ENCODE data around the gene CACNA1B.

Gene CACNA1B

DNA sequence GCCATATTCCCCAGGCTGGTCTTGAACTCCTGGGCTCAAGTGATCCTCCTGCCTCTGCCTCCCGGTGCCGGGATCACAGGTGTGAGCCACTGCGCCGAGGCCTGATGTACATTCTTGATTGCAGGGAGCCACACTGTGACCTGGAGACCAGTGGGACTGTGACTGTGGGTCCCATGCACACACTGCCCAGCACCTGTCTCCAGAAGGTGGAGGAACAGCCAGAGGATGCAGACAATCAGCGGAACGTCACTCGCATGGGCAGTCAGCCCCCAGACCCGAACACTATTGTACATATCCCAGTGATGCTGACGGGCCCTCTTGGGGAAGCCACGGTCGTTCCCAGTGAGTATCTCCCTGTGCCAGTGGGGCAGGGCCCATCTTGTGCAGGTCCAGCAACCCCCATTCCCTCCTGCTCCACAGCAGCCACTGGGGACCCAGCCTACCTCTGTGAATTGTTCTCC, 147.3 kb downstream of the CACNA1B start:
- peaks cover 0 to 50% (median 13%) of the 10 kb centered on the region in 11 experiments; a peak in 9 of 22 replicates for H4K20me1 ChIP-seq
- H3K4me1 ChIP-seq, result peaks cover 8 to 22% (median 13%) of the 10 kb centered on the region in 10 experiments; a peak in 13 of 20 replicates
- H3K4me2 ChIP-seq, result no peak overlapping the region
- TF ChIP-seq Cebpa-rat (IDR thresholded peaks at IDR 0.05), result no peak
- peaks cover 5 to 10% (median 8%) of the 10 kb centered on the region in 11 experiments; a peak in 20 of 22 replicates for H3K9me3 ChIP-seq (replicated peaks in 1 of 11)
- H3K27ac ChIP-seq, result no peak overlapping the region
- H3K36me3 ChIP-seq, result no peaks in the 10 kb centered on the region
- H3K27me3 ChIP-seq, result peaks cover 54 to 70% (median 65%) of the 10 kb centered on the region in 11 experiments
- H3K4me3 ChIP-seq, result no peak overlapping the region
- no peak overlapping the region for H3K9ac ChIP-seq

DNA sequence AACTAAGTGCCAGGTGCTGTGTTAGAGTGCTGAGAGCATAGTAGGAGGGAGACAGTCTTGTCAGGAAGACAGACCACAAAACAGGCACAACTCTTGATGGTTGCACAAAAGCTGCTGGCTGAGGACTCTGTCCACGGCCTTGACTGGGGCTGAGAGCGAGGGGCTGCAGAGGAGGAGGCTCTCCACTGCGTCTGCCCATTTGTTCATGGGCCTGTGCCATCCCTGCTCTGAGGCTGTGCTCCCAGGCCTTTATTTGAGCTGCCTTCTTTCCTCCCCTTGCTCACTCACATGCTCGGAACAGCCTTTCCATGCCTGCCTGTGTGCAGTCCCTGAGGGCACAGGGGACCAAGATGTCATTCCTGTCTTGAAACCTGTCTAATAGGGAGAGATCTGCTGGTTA, 147.8 kb downstream of the CACNA1B start:
- Histone ChIP-seq H3K4me3 (no peak overlapping the region), H3K36me3 (no peaks in the 10 kb centered on the region), H3K9ac (no peak overlapping the region), H4K20me1 (peaks cover 0 to 49% (median 13%) of the 10 kb centered on the region in 11 experiments; a peak in 9 of 22 replicates), H3K4me2 (no peak overlapping the region), H3K27ac (no peak overlapping the region), H3K9me3 (replicated peaks in 1 of 11) (peaks cover 5 to 10% (median 8%) of the 10 kb centered on the region in 11 experiments; a peak in 20 of 22 replicates), H3K27me3 (peaks cover 54 to 69% (median 63%) of the 10 kb centered on the region in 11 experiments), H3K4me1 (peaks cover 3 to 16% (median 9%) of the 10 kb centered on the region in 10 experiments; a peak in 12 of 20 replicates)
- no peak for TF ChIP-seq Cebpa-rat (IDR thresholded peaks at IDR 0.05)

DNA sequence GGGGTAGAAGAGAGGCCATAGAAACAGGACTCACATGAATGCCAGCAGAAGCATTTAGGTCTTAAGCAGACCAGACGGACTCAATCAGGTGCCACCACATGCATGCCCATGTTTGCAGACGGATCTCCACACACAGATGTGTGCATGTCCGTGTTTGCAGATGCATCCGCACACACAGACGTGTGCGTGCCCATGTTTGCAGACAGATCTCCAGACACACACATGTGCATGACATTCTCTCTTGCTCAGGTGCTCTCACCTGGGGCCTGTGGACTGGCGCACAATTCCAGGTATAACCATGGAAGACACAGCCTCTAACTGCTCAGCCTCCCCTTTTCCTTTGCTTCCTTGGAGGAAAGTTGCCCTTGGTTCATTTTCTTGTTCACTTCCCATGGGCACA, 148.3 kb downstream of the CACNA1B start:
- no peak for TF ChIP-seq Cebpa-rat (IDR thresholded peaks at IDR 0.05)
- Histone ChIP-seq H3K4me3 (no peak overlapping the region), H3K27me3 (peaks cover 51 to 64% (median 58%) of the 10 kb centered on the region in 11 experiments), H3K27ac (no peak overlapping the region), H3K4me1 (peaks cover 0 to 12% (median 8%) of the 10 kb centered on the region in 10 experiments; a peak in 7 of 20 replicates), H3K9ac (no peak overlapping the region), H3K4me2 (no peak overlapping the region), H4K20me1 (peaks cover 0 to 44% (median 9%) of the 10 kb centered on the region in 11 experiments; a peak in 9 of 22 replicates), H3K36me3 (no peaks in the 10 kb centered on the region), H3K9me3 (replicated peaks in 1 of 11) (peaks cover 5 to 10% (median 8%) of the 10 kb centered on the region in 11 experiments; a peak in 20 of 22 replicates)

DNA sequence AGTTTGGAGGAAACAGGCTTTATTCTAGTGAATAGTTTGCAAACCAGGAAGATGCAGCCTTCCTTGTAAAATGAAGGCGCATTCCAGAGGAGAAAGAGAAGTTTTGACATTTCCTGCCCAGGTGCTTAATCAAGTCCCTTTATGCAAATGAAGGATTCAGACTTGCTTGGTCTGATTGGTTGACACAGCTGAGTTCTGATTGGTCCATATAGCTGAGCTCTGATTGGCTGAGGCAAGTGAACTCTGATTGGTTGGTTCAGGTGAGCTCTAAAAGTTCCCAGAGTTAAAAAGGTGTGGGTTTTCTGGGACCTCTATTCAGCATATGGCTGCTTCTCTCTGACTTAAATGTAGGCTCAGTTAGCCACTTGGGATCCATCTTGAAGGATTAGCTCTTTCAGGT, 151.0 kb downstream of the CACNA1B start:
- Histone ChIP-seq H3K27ac (no peak overlapping the region), H3K4me2 (no peak overlapping the region), H3K9ac (no peak overlapping the region), H3K4me1 (no peaks in the 10 kb centered on the region; a peak in 1 of 20 replicates), H4K20me1 (peaks cover 0 to 21% (median 0%) of the 10 kb centered on the region in 11 experiments; a peak in 7 of 22 replicates), H3K27me3 (peaks cover 24 to 37% (median 32%) of the 10 kb centered on the region in 11 experiments), H3K4me3 (no peak overlapping the region), H3K9me3 (replicated peaks in 1 of 11) (peaks cover 6 to 21% (median 9%) of the 10 kb centered on the region in 11 experiments; a peak in 21 of 22 replicates), H3K36me3 (no peaks in the 10 kb centered on the region)
- TF ChIP-seq Cebpa-rat (IDR thresholded peaks at IDR 0.05), result no peak

DNA sequence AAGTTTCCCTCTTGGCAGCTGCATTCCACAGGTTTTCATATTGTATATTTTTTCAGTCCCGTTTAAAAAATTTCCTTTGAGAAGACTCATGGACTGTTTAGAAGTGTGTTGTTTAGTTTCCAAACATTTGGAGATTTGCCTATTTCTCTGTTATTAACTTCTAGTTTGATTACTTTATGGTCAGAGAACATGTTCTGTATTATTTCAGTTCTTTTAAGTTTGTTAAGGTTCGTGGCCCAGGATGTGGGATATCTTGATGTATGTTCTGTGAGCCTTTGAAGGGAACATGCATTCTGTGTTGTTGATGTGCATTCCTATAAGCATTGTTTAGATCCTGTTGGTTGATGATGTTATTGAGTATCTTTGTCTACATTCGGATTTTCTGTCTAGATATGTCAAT, 153.6 kb downstream of the CACNA1B start:
- no peak overlapping the region for H3K9ac ChIP-seq
- no peak overlapping the region for H3K4me3 ChIP-seq
- no peaks in the 10 kb centered on the region for H3K36me3 ChIP-seq
- H3K4me1 ChIP-seq, result no peaks in the 10 kb centered on the region
- TF ChIP-seq Cebpa-rat (IDR thresholded peaks at IDR 0.05), result no peak
- peaks cover 0 to 11% (median 6%) of the 10 kb centered on the region in 11 experiments; a peak in 15 of 22 replicates for H3K27me3 ChIP-seq
- no peak overlapping the region for H3K27ac ChIP-seq
- H3K4me2 ChIP-seq, result no peak overlapping the region
- H3K9me3 ChIP-seq (replicated peaks in 1 of 11), result peaks cover 6 to 21% (median 9%) of the 10 kb centered on the region in 11 experiments; a peak in 21 of 22 replicates
- no peaks in the 10 kb centered on the region for H4K20me1 ChIP-seq

DNA sequence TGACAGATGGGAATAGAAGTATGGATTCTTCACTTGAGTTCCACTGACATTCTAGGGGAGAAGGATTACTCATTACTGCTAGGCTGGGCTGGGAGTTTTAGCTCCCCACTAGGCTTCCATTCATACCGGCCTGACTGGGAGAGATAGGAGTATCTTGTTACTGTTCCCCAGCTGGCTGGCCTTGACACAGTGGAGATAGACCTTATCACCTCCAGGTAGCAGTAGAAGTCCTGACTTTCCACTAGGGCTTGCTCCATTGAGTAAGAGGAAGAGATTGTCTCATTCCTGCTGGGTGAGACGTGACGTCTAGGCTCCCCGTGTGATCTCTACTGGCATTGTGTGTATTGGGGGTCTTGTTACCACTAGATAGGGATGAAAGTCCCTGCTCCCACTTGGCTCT, 156.4 kb downstream of the CACNA1B start:
- Histone ChIP-seq H3K27ac (no peak overlapping the region), H3K36me3 (no peaks in the 10 kb centered on the region), H3K4me3 (no peak overlapping the region), H3K9ac (no peak overlapping the region), H3K4me2 (no peak overlapping the region), H4K20me1 (no peaks in the 10 kb centered on the region), H3K27me3 (no peaks in the 10 kb centered on the region), H3K9me3 (replicated peaks in 1 of 11) (peaks cover 0 to 15% (median 2%) of the 10 kb centered on the region in 11 experiments; a peak in 14 of 22 replicates), H3K4me1 (no peaks in the 10 kb centered on the region)
- no peak for TF ChIP-seq Cebpa-rat (IDR thresholded peaks at IDR 0.05)

DNA sequence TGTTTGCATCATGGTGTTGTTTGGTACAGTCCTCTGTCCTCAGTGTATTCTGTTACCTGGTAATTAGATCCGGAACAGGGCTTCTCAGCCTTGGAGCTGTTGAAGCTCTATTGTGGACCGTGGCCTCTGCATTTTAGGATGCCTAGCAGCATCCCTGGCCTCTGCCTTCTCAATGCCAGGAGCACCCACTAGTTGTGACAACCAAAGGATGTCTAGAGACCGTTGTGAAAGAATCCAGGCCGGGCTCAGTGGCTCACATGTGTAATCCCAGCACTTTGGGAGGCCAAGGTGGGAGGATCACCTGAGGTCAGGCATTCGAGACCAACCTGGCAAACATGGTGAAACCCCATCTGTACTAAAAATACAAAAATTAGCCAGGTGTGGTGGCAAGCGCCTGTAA, 159.6 kb downstream of the CACNA1B start:
- Histone ChIP-seq H3K27ac (no peak overlapping the region), H3K4me1 (no peaks in the 10 kb centered on the region), H3K4me2 (no peak overlapping the region), H3K36me3 (no peaks in the 10 kb centered on the region), H3K9me3 (replicated peaks in 1 of 11) (peaks cover 0 to 13% (median 0%) of the 10 kb centered on the region in 11 experiments; a peak in 3 of 22 replicates), H3K27me3 (no peaks in the 10 kb centered on the region), H4K20me1 (no peaks in the 10 kb centered on the region), H3K4me3 (no peak overlapping the region), H3K9ac (no peak overlapping the region)
- TF ChIP-seq Cebpa-rat (IDR thresholded peaks at IDR 0.05), result no peak

DNA sequence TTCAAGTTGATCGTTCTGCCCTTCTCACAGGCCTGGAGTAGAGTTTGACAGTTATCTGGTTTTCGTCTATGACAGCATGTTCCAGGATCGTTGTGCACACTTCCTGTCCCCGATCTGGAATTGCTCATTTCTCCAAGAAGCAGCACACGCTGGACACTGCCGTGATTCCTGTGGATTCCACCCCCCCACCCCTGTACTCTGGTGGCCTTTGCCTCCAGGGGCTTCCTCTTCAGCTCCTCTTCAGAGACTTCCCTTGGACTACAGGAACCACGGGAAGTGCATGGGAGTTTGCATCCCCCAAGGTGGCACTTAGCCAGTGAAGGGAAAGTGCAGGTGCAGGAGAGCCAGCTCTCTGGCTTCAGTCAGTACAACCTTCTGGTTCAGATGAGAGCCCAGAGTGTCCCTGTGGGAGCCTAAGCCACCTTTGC, 160.7 kb downstream of the CACNA1B start:
- Histone ChIP-seq H3K36me3 (no peaks in the 10 kb centered on the region), H3K4me1 (no peaks in the 10 kb centered on the region), H3K4me3 (no peak overlapping the region), H3K4me2 (no peak overlapping the region), H3K9ac (no peak overlapping the region), H4K20me1 (no peaks in the 10 kb centered on the region), H3K9me3 (replicated peaks in 1 of 11) (0 out of 22 replicates have a peak, but pooled peaks cover 0 to 8% (median 0%) of the 10 kb centered on the region in 11 experiments), H3K27ac (no peak overlapping the region), H3K27me3 (no peaks in the 10 kb centered on the region)
- no peak for TF ChIP-seq Cebpa-rat (IDR thresholded peaks at IDR 0.05)

DNA sequence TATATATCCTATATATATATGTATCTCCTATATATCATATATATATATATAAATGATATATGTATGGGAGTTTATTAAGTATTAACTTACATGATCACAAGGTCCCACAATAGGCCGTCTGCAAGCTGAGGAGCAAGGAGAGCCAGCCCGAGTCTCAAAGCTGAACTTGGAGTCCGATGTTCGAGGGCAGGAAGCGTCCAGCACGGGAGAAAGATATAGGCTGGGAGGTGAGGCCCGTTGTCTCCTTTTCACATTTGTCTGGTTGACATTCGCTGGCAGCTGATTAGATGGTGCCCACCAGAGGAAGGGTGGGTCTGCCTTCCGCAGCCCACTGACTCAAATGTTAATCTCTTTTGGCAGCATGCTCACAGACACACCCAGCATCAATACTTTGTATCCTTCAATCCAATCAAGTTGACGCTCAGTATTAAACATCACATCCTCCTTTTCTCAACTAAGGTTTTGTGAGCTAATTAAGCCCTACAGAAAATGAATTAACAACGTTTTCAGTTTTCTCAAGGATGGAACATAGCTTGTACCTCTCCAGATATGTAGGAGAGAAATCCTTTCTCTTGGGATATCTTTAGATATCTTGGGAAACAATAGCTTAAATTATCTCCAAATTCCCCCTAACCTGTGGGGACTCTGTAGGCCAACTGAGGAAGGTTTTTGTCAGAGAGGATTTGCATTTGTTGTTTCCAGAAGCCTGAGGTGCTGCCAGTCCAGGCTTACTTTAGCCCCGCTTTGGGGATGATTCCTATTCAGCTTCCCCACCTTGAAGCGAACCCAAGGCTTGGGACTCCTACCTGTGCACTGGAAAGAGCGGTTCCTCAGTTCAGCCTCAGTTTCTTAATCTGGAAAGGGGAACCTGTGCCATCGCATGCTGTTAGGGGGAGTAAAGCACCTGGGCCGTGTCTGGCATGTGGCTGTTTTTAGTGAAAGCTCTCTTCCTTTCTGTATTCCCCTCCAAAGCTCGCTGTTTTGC, 163.2 kb downstream of the CACNA1B start:
- no peaks in the 10 kb centered on the region for H3K27me3 ChIP-seq
- peaks cover 0 to 8% (median 5%) of the 10 kb centered on the region in 10 experiments; a peak in 14 of 20 replicates for H3K4me1 ChIP-seq

More for the DNA sequence above, 163.2 kb downstream of the CACNA1B start:
- no peak for TF ChIP-seq Cebpa-rat (IDR thresholded peaks at IDR 0.05)
- Histone ChIP-seq H4K20me1 (no peaks in the 10 kb centered on the region; a peak in 2 of 22 replicates), H3K9me3 (replicated peaks in 1 of 11) (no peaks in the 10 kb centered on the region), H3K27ac (no peak overlapping the region), H3K4me3 (no peak overlapping the region), H3K4me2 (no peak overlapping the region), H3K9ac (no peak overlapping the region), H3K36me3 (no peaks in the 10 kb centered on the region)

Measured in BLaER1 treated with 17β-estradiol and CSF1 and Interleukin-3, amounts not matched to agents 10 nM and 100 nM (cell line).